ENCODE data around the gene NGB.

Gene NGB

GRCh38 chr14:77264466-77265186, 6.4 kb downstream of the NGB start:
- 90% methylated on average over 16 of the region's 16 CpGs for WGBS
- no peaks in the 10 kb centered on the region for H3K36me3 ChIP-seq (ENCODE audit: insufficient read depth, low read length)
- no peak overlapping the region for H3K27ac ChIP-seq (ENCODE audit: low read depth, low read length)
- no peak overlapping the region for H3K9ac ChIP-seq (ENCODE audit: low read depth, low read length)
- H3K4me3 ChIP-seq (ENCODE audit: low read length) = no peak overlapping the region
- H3K4me1 ChIP-seq (ENCODE audit: insufficient read depth, low read length) = no peaks in the 10 kb centered on the region
- H3K9me3 ChIP-seq (ENCODE audit: insufficient read depth, low read depth, low read length) = peaks cover 3% of the 10 kb centered on the region; the same call in 1 of the 2 replicates
- peaks cover 20% of the 10 kb centered on the region for H3K27me3 ChIP-seq (ENCODE audit: insufficient read depth, low read length)

- no peak overlapping the region for H3K4me3 ChIP-seq (ENCODE audit: low read length)
- no peak overlapping the region for H3K27ac ChIP-seq (ENCODE audit: low read depth, low read length)
- H3K36me3 ChIP-seq (ENCODE audit: insufficient read depth, low read length) = no peaks in the 10 kb centered on the region
- no peaks in the 10 kb centered on the region for H3K4me1 ChIP-seq (ENCODE audit: insufficient read depth, low read length)
- no peak overlapping the region for H3K9ac ChIP-seq (ENCODE audit: low read depth, low read length)
- H3K9me3 ChIP-seq (ENCODE audit: insufficient read depth, low read depth, low read length) = no peaks in the 10 kb centered on the region
- no peaks in the 10 kb centered on the region for H3K27me3 ChIP-seq (ENCODE audit: insufficient read depth, low read length)
- 88% methylated on average over 10 of the region's 10 CpGs for WGBS
Measured at GRCh38 chr14:77260631-77261030, 10.4 kb downstream of the NGB start.

- H3K27ac ChIP-seq (ENCODE audit: low read depth, low read length) = no peak overlapping the region
- no peak overlapping the region for H3K9ac ChIP-seq (ENCODE audit: low read depth, low read length)
- no peaks in the 10 kb centered on the region for H3K4me1 ChIP-seq (ENCODE audit: insufficient read depth, low read length)
- H3K27me3 ChIP-seq (ENCODE audit: insufficient read depth, low read length) = no peaks in the 10 kb centered on the region
- H3K4me3 ChIP-seq (ENCODE audit: low read length) = no peak overlapping the region
- 92% methylated on average over 11 of the region's 11 CpGs for WGBS
- no peaks in the 10 kb centered on the region for H3K36me3 ChIP-seq (ENCODE audit: insufficient read depth, low read length)
- H3K9me3 ChIP-seq (ENCODE audit: insufficient read depth, low read depth, low read length) = no peaks in the 10 kb centered on the region
Measured at GRCh38 chr14:77260199-77260598, 10.8 kb downstream of the NGB start.

GRCh38 chr14:77259025-77259715, 11.8 kb downstream of the NGB start:
- H3K27me3 ChIP-seq (ENCODE audit: insufficient read depth, low read length) = no peaks in the 10 kb centered on the region
- H3K9ac ChIP-seq (ENCODE audit: low read depth, low read length) = no peak overlapping the region
- no peaks in the 10 kb centered on the region for H3K36me3 ChIP-seq (ENCODE audit: insufficient read depth, low read length)
- H3K4me3 ChIP-seq (ENCODE audit: low read length) = no peak overlapping the region
- no peaks in the 10 kb centered on the region for H3K4me1 ChIP-seq (ENCODE audit: insufficient read depth, low read length)
- H3K27ac ChIP-seq (ENCODE audit: low read depth, low read length) = no peak overlapping the region
- H3K9me3 ChIP-seq (ENCODE audit: insufficient read depth, low read depth, low read length) = no peaks in the 10 kb centered on the region
- WGBS = 82% methylated on average over 11 of the region's 11 CpGs

- H3K4me3 ChIP-seq (ENCODE audit: low read length) = no peak overlapping the region
- H3K27me3 ChIP-seq (ENCODE audit: insufficient read depth, low read length) = no peaks in the 10 kb centered on the region
- H3K9me3 ChIP-seq (ENCODE audit: insufficient read depth, low read depth, low read length) = no peaks in the 10 kb centered on the region
- H3K27ac ChIP-seq (ENCODE audit: low read depth, low read length) = no peak overlapping the region
- H3K36me3 ChIP-seq (ENCODE audit: insufficient read depth, low read length) = no peaks in the 10 kb centered on the region
- H3K4me1 ChIP-seq (ENCODE audit: insufficient read depth, low read length) = no peaks in the 10 kb centered on the region
- 93% methylated on average over 5 of the region's 5 CpGs for WGBS
- H3K9ac ChIP-seq (ENCODE audit: low read depth, low read length) = no peak overlapping the region
Measured at GRCh38 chr14:77258566-77258965, 12.4 kb downstream of the NGB start.

GRCh38 chr14:77257700-77258099, 13.3 kb downstream of the NGB start:
- 93% methylated on average over 10 of the region's 10 CpGs for WGBS
- Histone ChIP-seq H3K36me3 (ENCODE audit: insufficient read depth, low read length) (no peaks in the 10 kb centered on the region), H3K27ac (ENCODE audit: low read depth, low read length) (no peak overlapping the region), H3K27me3 (ENCODE audit: insufficient read depth, low read length) (no peaks in the 10 kb centered on the region), H3K9me3 (ENCODE audit: insufficient read depth, low read depth, low read length) (no peaks in the 10 kb centered on the region), H3K9ac (ENCODE audit: low read depth, low read length) (no peak overlapping the region), H3K4me3 (ENCODE audit: low read length) (no peak overlapping the region), H3K4me1 (ENCODE audit: insufficient read depth, low read length) (no peaks in the 10 kb centered on the region)

- Histone ChIP-seq H3K27ac (ENCODE audit: low read depth, low read length) (no peak overlapping the region), H3K4me1 (ENCODE audit: insufficient read depth, low read length) (no peaks in the 10 kb centered on the region), H3K27me3 (ENCODE audit: insufficient read depth, low read length) (no peaks in the 10 kb centered on the region), H3K4me3 (ENCODE audit: low read length) (no peak overlapping the region), H3K36me3 (ENCODE audit: insufficient read depth, low read length) (no peaks in the 10 kb centered on the region), H3K9ac (ENCODE audit: low read depth, low read length) (no peak overlapping the region), H3K9me3 (ENCODE audit: insufficient read depth, low read depth, low read length) (no peaks in the 10 kb centered on the region)
- 92% methylated on average over 8 of the region's 8 CpGs for WGBS
Measured at GRCh38 chr14:77256694-77257093, 14.3 kb downstream of the NGB start.

GRCh38 chr14:77253333-77254190, 17.4 kb downstream of the NGB start:
- 86% methylated on average over 20 of the region's 20 CpGs for WGBS
- H3K27me3 ChIP-seq (ENCODE audit: insufficient read depth, low read length) = no peaks in the 10 kb centered on the region
- H3K9ac ChIP-seq (ENCODE audit: low read depth, low read length) = no peak overlapping the region
- H3K4me3 ChIP-seq (ENCODE audit: low read length) = no peak overlapping the region
- no peaks in the 10 kb centered on the region for H3K9me3 ChIP-seq (ENCODE audit: insufficient read depth, low read depth, low read length)
- H3K27ac ChIP-seq (ENCODE audit: low read depth, low read length) = no peak overlapping the region
- H3K36me3 ChIP-seq (ENCODE audit: insufficient read depth, low read length) = no peaks in the 10 kb centered on the region
- no peaks in the 10 kb centered on the region for H3K4me1 ChIP-seq (ENCODE audit: insufficient read depth, low read length)

GRCh38 chr14:77251870-77252269, 19.1 kb downstream of the NGB start:
- H3K9me3 ChIP-seq (ENCODE audit: insufficient read depth, low read depth, low read length) = no peaks in the 10 kb centered on the region
- no peaks in the 10 kb centered on the region for H3K36me3 ChIP-seq (ENCODE audit: insufficient read depth, low read length)
- H3K4me3 ChIP-seq (ENCODE audit: low read length) = no peak overlapping the region
- 93% methylated on average over 11 of the region's 11 CpGs for WGBS
- H3K4me1 ChIP-seq (ENCODE audit: insufficient read depth, low read length) = no peaks in the 10 kb centered on the region
- no peak overlapping the region for H3K9ac ChIP-seq (ENCODE audit: low read depth, low read length)
- H3K27ac ChIP-seq (ENCODE audit: low read depth, low read length) = no peak overlapping the region
- H3K27me3 ChIP-seq (ENCODE audit: insufficient read depth, low read length) = no peaks in the 10 kb centered on the region

GRCh38 chr14:77250927-77251326, 20.1 kb downstream of the NGB start:
- Histone ChIP-seq H3K9me3 (ENCODE audit: insufficient read depth, low read depth, low read length) (no peaks in the 10 kb centered on the region), H3K36me3 (ENCODE audit: insufficient read depth, low read length) (no peaks in the 10 kb centered on the region), H3K27ac (ENCODE audit: low read depth, low read length) (no peak overlapping the region), H3K4me3 (ENCODE audit: low read length) (no peak overlapping the region), H3K27me3 (ENCODE audit: insufficient read depth, low read length) (no peaks in the 10 kb centered on the region), H3K4me1 (ENCODE audit: insufficient read depth, low read length) (no peaks in the 10 kb centered on the region), H3K9ac (ENCODE audit: low read depth, low read length) (no peak overlapping the region)
- 89% methylated on average over 6 of the region's 6 CpGs for WGBS

GRCh38 chr14:77249286-77249685, 21.7 kb downstream of the NGB start:
- H3K27ac ChIP-seq (ENCODE audit: low read depth, low read length) = no peak overlapping the region
- H3K4me1 ChIP-seq (ENCODE audit: insufficient read depth, low read length) = no peaks in the 10 kb centered on the region
- no peaks in the 10 kb centered on the region for H3K27me3 ChIP-seq (ENCODE audit: insufficient read depth, low read length)
- whole genome bisulfite sequencing = 95% methylated on average over 7 of the region's 7 CpGs
- no peaks in the 10 kb centered on the region for H3K9me3 ChIP-seq (ENCODE audit: insufficient read depth, low read depth, low read length)
- H3K36me3 ChIP-seq (ENCODE audit: insufficient read depth, low read length) = no peaks in the 10 kb centered on the region
- H3K4me3 ChIP-seq (ENCODE audit: low read length) = no peak overlapping the region
- H3K9ac ChIP-seq (ENCODE audit: low read depth, low read length) = no peak overlapping the region
